Lower leg skin (tissue), 4 donors: ENCODE data around the gene SHISA8. TPM values are rescaled to one million over a fixed set of nuclear protein-coding genes. Genes with fewer than 3 reads are reported as not detected.

Experiments
- DNase-seq, 2 donors: peaks; one replicate each; pipeline ENCODE4 v3.0.0-alpha.2; 2019; ENCODE audit warnings: low spot score in 2 of 2
- H3K4me3 ChIP-seq: fragments of 200-600 bp; sonication (generic); 2 replicates; pipeline ENCODE4 v1.5.1; 2017; ENCODE audit warnings: mild to moderate bottlenecking, low read depth; ENCODE audit not compliant: poor library complexity, severe bottlenecking
- POLR2A ChIP-seq, 2 donors: fragments of 450-650 bp; IDR thresholded peaks; one replicate each; pipeline ENCODE4 v1.6.1; 2016 to 2017; ENCODE audit warnings: antibody characterized with exemption in 2 of 2, mild to moderate bottlenecking in 1 of 2, moderate library complexity in 1 of 2
- WGBS, 2 donors: methylation state at CpG; one replicate each; pipeline ENCODE4 v1.1.5; 2018; 5-methylcytosine and 5-hydroxymethylcytosine counted together
- intact Hi-C: fragments of 100-400 bp; cut with DNase I; formaldehyde crosslinking; loops from one replicate; pipeline ENCODE4 v1.15.0; 2023; ENCODE audit warnings: low total_unique reads
- total RNA-seq, 4 donors: library from RNA; depleted of rRNA; stranded (reverse); fragments of >200 nt; gene quantifications; one replicate each; pipeline ENCODE4 v1.1.0, GENCODE V29; 2016
- TF ChIP-seq, protein P1 (sequence below), 3 donors: fragments of 450-650 bp; IDR thresholded peaks; one replicate each; pipeline ENCODE4 v1.5.1; 2016; ENCODE audit warnings: antibody characterized with exemption in 3 of 3, mild to moderate bottlenecking in 3 of 3, moderate library complexity in 2 of 3

SHISA8 gene
- total RNA-seq, 4 donors from 2014 or later = 0.46 to 2.0 (median 1.0) TPM

DNA sequence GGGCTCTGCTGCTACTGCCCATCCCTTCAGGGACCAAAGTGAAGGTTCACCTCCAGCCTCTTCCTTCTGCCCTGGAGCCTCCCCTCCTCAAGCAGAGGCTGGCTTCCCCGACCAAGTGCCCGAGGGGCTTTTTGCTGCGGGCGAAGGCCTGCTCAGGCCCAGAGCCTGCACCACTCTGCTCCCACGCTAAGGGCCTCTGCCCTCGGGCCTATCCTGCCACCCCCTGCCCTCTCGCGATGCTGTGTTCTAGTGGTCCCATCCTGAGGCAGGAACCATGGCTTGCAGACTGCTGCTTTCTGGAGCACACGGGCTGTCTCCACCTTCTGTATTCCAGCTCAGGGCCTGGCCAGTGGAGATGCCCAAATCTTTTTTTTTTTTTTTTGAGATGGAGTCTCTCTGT lies 20.6 kb upstream of the SHISA8 start:
- TF ChIP-seq, protein P1, sequence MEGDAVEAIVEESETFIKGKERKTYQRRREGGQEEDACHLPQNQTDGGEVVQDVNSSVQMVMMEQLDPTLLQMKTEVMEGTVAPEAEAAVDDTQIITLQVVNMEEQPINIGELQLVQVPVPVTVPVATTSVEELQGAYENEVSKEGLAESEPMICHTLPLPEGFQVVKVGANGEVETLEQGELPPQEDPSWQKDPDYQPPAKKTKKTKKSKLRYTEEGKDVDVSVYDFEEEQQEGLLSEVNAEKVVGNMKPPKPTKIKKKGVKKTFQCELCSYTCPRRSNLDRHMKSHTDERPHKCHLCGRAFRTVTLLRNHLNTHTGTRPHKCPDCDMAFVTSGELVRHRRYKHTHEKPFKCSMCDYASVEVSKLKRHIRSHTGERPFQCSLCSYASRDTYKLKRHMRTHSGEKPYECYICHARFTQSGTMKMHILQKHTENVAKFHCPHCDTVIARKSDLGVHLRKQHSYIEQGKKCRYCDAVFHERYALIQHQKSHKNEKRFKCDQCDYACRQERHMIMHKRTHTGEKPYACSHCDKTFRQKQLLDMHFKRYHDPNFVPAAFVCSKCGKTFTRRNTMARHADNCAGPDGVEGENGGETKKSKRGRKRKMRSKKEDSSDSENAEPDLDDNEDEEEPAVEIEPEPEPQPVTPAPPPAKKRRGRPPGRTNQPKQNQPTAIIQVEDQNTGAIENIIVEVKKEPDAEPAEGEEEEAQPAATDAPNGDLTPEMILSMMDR (IDR thresholded peaks at IDR 0.05) = no peak
- no peak for TF ChIP-seq POLR2A (IDR thresholded peaks at IDR 0.05)
- DNase-seq = no peak
- intact Hi-C loops = no loop called here
- WGBS, 2 donors = 91 to 93% methylated on average over 9 of the region's 9 CpGs
- no peak overlapping the region for H3K4me3 ChIP-seq

DNA sequence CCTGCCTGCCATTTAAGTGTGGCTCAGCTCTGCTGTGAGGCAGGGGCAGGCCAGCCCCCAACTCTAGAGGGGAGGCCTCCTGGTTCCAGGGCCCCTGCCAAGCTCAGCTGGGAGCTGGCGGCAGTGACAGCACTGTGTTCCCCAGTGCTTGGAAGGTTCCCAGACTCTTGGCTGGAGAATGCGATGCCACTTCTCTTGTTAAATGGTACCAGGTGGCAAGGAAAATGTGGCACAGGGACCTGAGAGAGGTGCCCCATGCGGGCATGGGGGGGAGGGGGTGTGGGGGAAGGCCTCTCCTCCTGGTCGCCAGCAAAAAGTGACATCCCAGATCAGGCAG lies 20.1 kb upstream of the SHISA8 start:
- TF ChIP-seq, protein P1 (IDR thresholded peaks at IDR 0.05) = no peak
- TF ChIP-seq POLR2A (IDR thresholded peaks at IDR 0.05) = no peak
- intact Hi-C loops = no loop called here
- DNase-seq = no peak
- H3K4me3 ChIP-seq = no peak overlapping the region
- whole genome bisulfite sequencing, 2 donors = 79 to 80% methylated on average over 2 to 4 of the region's 4 CpGs

DNA sequence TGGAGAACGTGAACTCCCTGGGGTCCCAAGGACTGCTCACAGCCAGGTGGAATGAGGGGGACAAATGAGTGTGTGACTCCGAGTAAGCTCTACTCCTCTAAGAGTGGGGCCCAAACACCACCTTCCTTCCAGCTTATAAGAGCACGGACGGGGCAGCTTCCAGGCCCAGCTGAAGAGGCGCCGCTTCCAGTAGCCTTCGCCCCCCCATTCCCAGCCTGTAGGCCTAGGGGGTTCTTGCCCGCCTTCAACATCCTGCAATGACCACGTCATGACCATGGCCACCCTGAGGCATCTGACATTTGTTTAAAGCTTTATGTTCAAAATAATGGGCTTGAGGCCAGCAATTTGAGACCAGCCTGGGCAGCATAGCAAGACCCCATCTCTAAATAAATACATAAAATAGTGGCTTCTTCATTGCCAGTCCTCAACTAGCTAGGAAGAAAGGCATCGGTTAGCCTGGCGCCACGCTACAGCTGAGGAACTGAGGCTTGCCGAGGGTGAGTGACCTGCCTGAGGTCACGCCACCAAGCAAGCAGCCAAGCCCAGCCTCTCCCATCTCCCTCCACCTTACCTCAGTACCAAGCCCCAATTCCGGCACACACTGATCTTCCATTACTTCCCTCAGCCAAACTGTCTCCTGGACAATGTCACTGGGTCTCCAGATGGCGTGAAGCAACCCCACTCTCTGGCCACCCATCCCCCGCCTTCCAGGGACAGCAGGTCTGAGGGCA lies 19.6 kb upstream of the SHISA8 start:
- 94 to 97% methylated on average over 17 of the region's 17 CpGs for WGBS, 2 donors
- H3K4me3 ChIP-seq = no peak overlapping the region
- no peak for TF ChIP-seq POLR2A (IDR thresholded peaks at IDR 0.05)
- no peak for DNase-seq
- intact Hi-C loops = no loop called here

DNA sequence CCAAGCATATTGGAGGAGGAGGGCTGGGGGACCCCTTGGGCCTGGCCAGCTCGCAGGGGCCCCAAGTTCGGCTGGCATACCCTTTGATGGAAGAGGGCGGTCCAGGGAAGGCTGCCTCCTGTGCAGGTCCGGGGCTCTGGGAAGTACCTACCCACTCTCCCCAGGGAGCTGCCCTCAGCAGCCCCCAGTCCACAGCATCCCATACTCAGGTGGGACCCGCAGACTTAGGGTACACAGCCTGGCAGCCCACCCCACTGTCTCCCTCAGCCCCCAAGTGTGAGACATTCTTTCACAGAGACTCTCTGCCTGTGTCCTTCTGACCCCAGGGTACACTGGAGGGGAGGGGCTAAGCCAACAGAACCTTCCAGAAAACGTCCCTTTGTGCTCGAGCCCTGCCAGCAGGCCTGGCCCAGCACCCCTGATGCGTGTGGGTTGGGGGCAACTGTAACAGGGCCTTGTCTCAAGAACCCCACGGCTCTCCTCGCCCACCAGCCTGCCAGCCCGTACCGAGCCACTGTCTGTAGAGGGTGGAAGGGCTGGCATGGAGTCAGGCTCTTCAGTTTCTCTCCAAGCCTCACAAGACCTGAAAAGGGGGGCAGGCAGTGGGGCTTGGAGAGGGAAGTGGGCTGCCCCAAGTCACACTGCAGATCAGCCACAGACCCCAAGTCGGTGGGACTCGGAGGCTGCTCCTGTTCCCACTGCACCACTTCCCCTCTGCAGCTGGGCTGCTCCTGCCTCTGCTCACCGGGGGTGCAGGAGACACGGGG lies 18.7 kb upstream of the SHISA8 start:
- intact Hi-C loops = no loop called here
- WGBS, 2 donors = 85 to 88% methylated on average over 13 to 15 of the region's 16 CpGs
- H3K4me3 ChIP-seq = no peak overlapping the region
- TF ChIP-seq POLR2A (IDR thresholded peaks at IDR 0.05) = no peak
- TF ChIP-seq, protein P1 (IDR thresholded peaks at IDR 0.05) = no peak
- DNase-seq = no peak

DNA sequence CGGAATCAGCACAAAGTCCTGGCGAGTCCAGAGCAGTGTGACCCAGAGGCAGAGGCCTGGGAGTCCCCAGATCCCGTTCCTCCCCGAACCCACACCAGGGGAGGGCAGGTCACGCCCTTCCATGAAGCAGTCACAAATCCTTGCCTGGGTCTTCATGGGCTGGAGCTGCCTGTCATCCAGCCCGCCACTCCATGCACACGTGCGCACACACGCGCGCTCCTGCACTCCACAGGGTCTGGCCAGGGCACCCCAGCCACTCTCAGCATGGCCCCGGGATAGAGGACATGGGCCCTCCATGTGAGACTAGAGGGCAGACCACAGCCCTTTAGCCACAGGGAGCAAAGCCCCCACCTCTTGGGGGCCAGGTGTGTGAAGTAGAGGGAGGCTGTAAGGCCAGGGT lies 17.5 kb upstream of the SHISA8 start:
- no peak for TF ChIP-seq POLR2A (IDR thresholded peaks at IDR 0.05)
- TF ChIP-seq, protein P1 (IDR thresholded peaks at IDR 0.05) = no peak
- DNase-seq = no peak
- intact Hi-C loops = no loop called here
- 94 to 99% methylated on average over 12 of the region's 12 CpGs for WGBS, 2 donors
- H3K4me3 ChIP-seq = no peak overlapping the region

DNA sequence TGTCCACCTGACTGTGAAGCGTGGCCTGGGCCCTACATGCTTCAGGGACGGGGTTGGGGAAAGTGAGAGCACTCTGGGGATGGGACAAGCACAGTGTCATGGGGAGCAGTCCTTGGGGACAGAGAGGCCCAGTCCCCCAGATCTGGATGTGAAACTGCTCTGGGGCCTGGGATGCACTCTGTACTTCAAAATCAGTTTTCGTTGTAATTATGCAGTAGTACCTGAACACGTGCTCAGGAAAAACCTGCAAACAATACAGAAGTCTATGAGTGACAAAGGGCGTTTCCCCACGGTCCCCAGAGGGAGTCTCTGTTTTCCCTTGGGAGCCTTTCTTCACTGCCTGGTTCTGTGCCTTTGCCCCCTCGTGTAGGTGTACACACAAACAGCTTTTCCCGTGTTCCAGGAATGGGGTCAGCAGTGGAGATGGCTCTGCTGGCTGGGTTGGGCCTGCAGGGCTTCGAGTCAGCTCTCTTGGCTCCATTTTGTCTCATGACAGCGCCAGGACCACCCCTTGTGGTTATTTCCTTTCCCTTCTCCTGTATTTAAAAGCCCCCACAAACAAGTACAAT lies 16.9 kb upstream of the SHISA8 start:
- intact Hi-C loops = no loop called here
- no peak for DNase-seq
- 78 to 86% methylated on average over 10 of the region's 10 CpGs for WGBS, 2 donors
- H3K4me3 ChIP-seq = no peak overlapping the region
- TF ChIP-seq, protein P1 (IDR thresholded peaks at IDR 0.05) = no peak
- no peak for TF ChIP-seq POLR2A (IDR thresholded peaks at IDR 0.05)
